Measurements from ENCODE around the gene FAT1. TPM values are rescaled to one million over a fixed set of nuclear protein-coding genes. Genes with fewer than 3 reads are reported as not detected.

Gene FAT1
- total and polyA plus RNA-seq, 2 donors (not counting 3 experiments of a cell fraction or from before 2014, with no cell fraction given) = 9.2 to 9.8 TPM

- ChIA-PET POLR2A (no interaction called here), CTCF (no interaction called here)
- H3K4me2 ChIP-seq (ENCODE audit: insufficient read depth, low read length) = no peak overlapping the region
- H4K20me1 ChIP-seq (replicated peaks; ENCODE audit: control insufficient read depth, extremely low read depth, insufficient read depth, low read length) = no peaks in the 10 kb centered on the region
- H3K9ac ChIP-seq (replicated peaks; ENCODE audit: extremely low read depth, insufficient read depth, low read length) = no peak overlapping the region
- H3K9me3 ChIP-seq (replicated peaks; ENCODE audit: control insufficient read depth, insufficient read depth, low read length) = no peaks in the 10 kb centered on the region
- dilution Hi-C loops (cut with MboI; ENCODE audit: extremely low pct_ligation_motif_present, low sequenced_read_pairs) = no loop called here
- H3K4me3 ChIP-seq (replicated peaks in 1 of 3; ENCODE audit: insufficient read depth in 1 of 3, low read depth in 1 of 3, low read length in 3 of 3) = no peak overlapping the region
- intact Hi-C loops (cut with micrococcal nuclease) = no loop called here
- H3K27ac ChIP-seq (ENCODE audit: insufficient read depth, low read depth, low read length) = no peak overlapping the region
- H3K36me3 ChIP-seq (ENCODE audit: control insufficient read depth in 2 of 2, extremely low read depth in 1 of 2, insufficient read depth in 2 of 2, low read length in 2 of 2) = no peaks in the 10 kb centered on the region
- H2AFZ ChIP-seq (ENCODE audit: low read depth, low read length) = no peak overlapping the region
- H3K27me3 ChIP-seq (ENCODE audit: control insufficient read depth in 2 of 2, insufficient read depth in 2 of 2, low read length in 2 of 2) = no peaks in the 10 kb centered on the region
- no peaks in the 10 kb centered on the region for H3K79me2 ChIP-seq (ENCODE audit: control insufficient read depth, insufficient read depth, low read length)
- no peak for TF ChIP-seq MAX (IDR thresholded peaks at IDR 0.05; ENCODE audit: insufficient read depth, insufficient read length)
- no peak for TF ChIP-seq POLR2AphosphoS5 (IDR thresholded peaks at IDR 0.05; ENCODE audit: insufficient read depth, low read depth, low read length)
- no peak for TF ChIP-seq POLR2A (IDR thresholded peaks at IDR 0.05; ENCODE audit: low read depth, low read length)
- TF ChIP-seq CTCF (IDR thresholded peaks at IDR 0.05; ENCODE audit: extremely low read depth in 1 of 2, insufficient read depth in 1 of 2, low read depth in 1 of 2, low read length in 2 of 2) = no peak
- no peak for TF ChIP-seq MYC (IDR thresholded peaks at IDR 0.05; ENCODE audit: low read depth, low read length)
- TF ChIP-seq JUN (IDR thresholded peaks at IDR 0.05; ENCODE audit: borderline replicate concordance, insufficient read depth, insufficient read length, low read depth) = no peak
- TF ChIP-seq FOS (IDR thresholded peaks at IDR 0.05; ENCODE audit: borderline replicate concordance, insufficient read depth, low read length) = no peak
- no peak for TF ChIP-seq GATA2 (IDR thresholded peaks at IDR 0.05; ENCODE audit: insufficient read depth, insufficient read length, low read depth, low read length)
- no peak for TF ChIP-seq EZH2 (IDR thresholded peaks at IDR 0.05; ENCODE audit: borderline replicate concordance, low read depth, low read length, severe bottlenecking)
- no peaks in the 10 kb centered on the region for H3K9me1 ChIP-seq (replicated peaks; ENCODE audit: control insufficient read depth, extremely low read depth, insufficient read depth, low read length)
- H3K4me1 ChIP-seq (ENCODE audit: control insufficient read depth, extremely low read depth, insufficient read depth, low read length) = peaks cover 5% of the 10 kb centered on the region
- no TSS peak for BruUV-seq (replicated peaks)
- no peak for FAIRE-seq
- DNase-seq (ENCODE audit: low read depth, low spot score) = no peak
These were observed 15.7 kb upstream of the FAT1 start for GRCh38 chr4:186739317-186739716.
